WTC11 (cell line): ENCODE data around the gene MAP4.

Source experiments
- CREB1 ChIP-seq: sonication (generic); formaldehyde crosslinking; IDR thresholded peaks from 2 replicates; pipeline ENCODE4 v1.8.0; 2023; ENCODE audit warnings: mild to moderate bottlenecking, missing genetic modification reagents
- CTCF ChIP-seq: fragments of 200-600 bp; IDR thresholded peaks from 2 replicates; pipeline ENCODE4 v1.8.0; 2022; ENCODE audit warnings: antibody characterized with exemption
- ESRRA ChIP-seq: sonication (generic); formaldehyde crosslinking; IDR thresholded peaks from 2 replicates; pipeline ENCODE4 v1.8.1; 2022; ENCODE audit warnings: mild to moderate bottlenecking, missing genetic modification reagents, borderline replicate concordance
- IRF1 ChIP-seq: sonication (generic); formaldehyde crosslinking; IDR thresholded peaks from 2 replicates; pipeline ENCODE4 v1.8.0; 2023; ENCODE audit warnings: missing genetic modification reagents
- MAX ChIP-seq: sonication (generic); formaldehyde crosslinking; IDR thresholded peaks from 2 replicates; pipeline ENCODE4 v1.8.0; 2022; ENCODE audit warnings: mild to moderate bottlenecking, missing genetic modification reagents
- NFE2L1 ChIP-seq: sonication (generic); formaldehyde crosslinking; IDR thresholded peaks from 2 replicates; pipeline ENCODE4 v1.8.1; 2023; ENCODE audit warnings: missing genetic modification reagents
- NR2C2 ChIP-seq: sonication (generic); formaldehyde crosslinking; IDR thresholded peaks from 2 replicates; pipeline ENCODE4 v1.8.0; 2022; ENCODE audit warnings: mild to moderate bottlenecking, missing genetic modification reagents
- SMAD3 ChIP-seq: sonication (generic); formaldehyde crosslinking; IDR thresholded peaks from 2 replicates; pipeline ENCODE4 v1.8.0; 2022; ENCODE audit warnings: missing genetic modification reagents, mild to moderate bottlenecking, borderline replicate concordance
- TEAD1 ChIP-seq: sonication (generic); formaldehyde crosslinking; IDR thresholded peaks from 2 replicates; pipeline ENCODE4 v1.8.0; 2022; ENCODE audit warnings: mild to moderate bottlenecking, missing genetic modification reagents
- TEAD4 ChIP-seq: sonication (generic); formaldehyde crosslinking; IDR thresholded peaks from 2 replicates; pipeline ENCODE4 v1.8.0; 2022; ENCODE audit warnings: mild to moderate bottlenecking, missing genetic modification reagents

- TF ChIP-seq CTCF (no peak), MAX (no peak), NFE2L1 (no peak), IRF1 (no peak), TEAD4 (CRISPR knock-in tag) (no peak), CREB1 (CRISPR knock-in tag) (no peak), ESRRA (no peak), NR2C2 (no peak), SMAD3 (CRISPR knock-in tag) (no peak), TEAD1 (CRISPR knock-in tag) (no peak)
Observed at GRCh38 chr3:47954567-47954966, 61.6 kb downstream of the MAP4 start.
